WTC11 (cell line): Measurements from ENCODE around the gene PRKAR2B. TPM values are rescaled to one million over a fixed set of nuclear protein-coding genes. Genes with fewer than 3 reads are reported as not detected.

Experiments
- ATAC-seq: fragments of 200-7000 bp; cut with Tn5 transposase; 2 replicates; pipeline ENCODE4 v1.10.0; 2021; ENCODE audit warnings: mild to moderate bottlenecking, moderate library complexity
- CTCF ChIA-PET: fragments of 300-600 bp; sonication (Branson Sonifier 250); formaldehyde crosslinking; loops from one replicate; lab custom pipeline; 2021; ENCODE audit warnings: antibody characterized with exemption; lab: Charles Lee
- POLR2A ChIA-PET: fragments of 350-600 bp; sonication (Branson Sonifier 250); formaldehyde crosslinking; loops from one replicate; lab custom pipeline; 2021; ENCODE audit warnings: antibody characterized with exemption; lab: Charles Lee
- DNase-seq: peaks from one replicate; pipeline ENCODE4 v3.0.0; 2021; ENCODE audit warnings: low spot score
- H3K27ac Mint-ChIP-seq: 2 replicates; pipeline ENCODE4 v1.8.0; 2021; ENCODE audit warnings: mixed read lengths
- H3K27me3 Mint-ChIP-seq: 2 replicates; pipeline ENCODE4 v1.8.0; 2021; ENCODE audit warnings: low read depth, mild to moderate bottlenecking, moderate library complexity, mixed read lengths
- H3K36me3 Mint-ChIP-seq: 2 replicates; pipeline ENCODE4 v1.8.0; 2021; ENCODE audit warnings: mixed read lengths
- H3K4me1 Mint-ChIP-seq: 2 replicates; pipeline ENCODE4 v1.8.0; 2022; ENCODE audit warnings: mixed read lengths
- H3K4me3 Mint-ChIP-seq: 2 replicates; pipeline ENCODE4 v1.8.0; 2021; ENCODE audit warnings: mild to moderate bottlenecking, moderate library complexity, mixed read lengths
- H3K9me3 Mint-ChIP-seq: 2 replicates; pipeline ENCODE4 v1.8.0; 2021; ENCODE audit warnings: mixed read lengths
- AR ChIP-seq: fragments of 250-450 bp; sonication (Bioruptor Pico); IDR thresholded peaks from 2 replicates; pipeline ENCODE4 v1.9.0; 2021; ENCODE audit warnings: mild to moderate bottlenecking
- CREM ChIP-seq: sonication (generic); formaldehyde crosslinking; IDR thresholded peaks from 2 replicates; pipeline ENCODE4 v1.8.1; 2022; ENCODE audit warnings: mild to moderate bottlenecking, missing genetic modification reagents, moderate library complexity
- ETV6 ChIP-seq: sonication (generic); formaldehyde crosslinking; IDR thresholded peaks from 2 replicates; pipeline ENCODE4 v1.8.1; 2022; ENCODE audit warnings: mild to moderate bottlenecking, missing genetic modification reagents
- FOXJ3 ChIP-seq: sonication (generic); formaldehyde crosslinking; IDR thresholded peaks from 2 replicates; pipeline ENCODE4 v1.9.0; 2021; ENCODE audit warnings: missing genetic modification reagents, mild to moderate bottlenecking, borderline replicate concordance
- HMGXB4 ChIP-seq: sonication (generic); formaldehyde crosslinking; IDR thresholded peaks from 2 replicates; pipeline ENCODE4 v1.8.1; 2023; ENCODE audit warnings: mild to moderate bottlenecking, moderate library complexity, missing genetic modification reagents
- MAX ChIP-seq: sonication (generic); formaldehyde crosslinking; IDR thresholded peaks from 2 replicates; pipeline ENCODE4 v1.8.0; 2022; ENCODE audit warnings: mild to moderate bottlenecking, missing genetic modification reagents
- NFYB ChIP-seq: sonication (generic); formaldehyde crosslinking; conservative IDR thresholded peaks from 2 replicates; pipeline ENCODE4 v1.8.0; 2022; ENCODE audit warnings: low read depth, missing genetic modification reagents
- NR3C1 ChIP-seq: sonication (generic); formaldehyde crosslinking; conservative IDR thresholded peaks from 2 replicates; pipeline ENCODE4 v1.8.1; 2023; ENCODE audit warnings: low read depth, mild to moderate bottlenecking, missing genetic modification reagents
- PREB ChIP-seq: sonication (generic); formaldehyde crosslinking; IDR thresholded peaks from 2 replicates; pipeline ENCODE4 v1.8.1; 2022; ENCODE audit warnings: mild to moderate bottlenecking, missing genetic modification reagents, moderate library complexity, borderline replicate concordance
- RELA ChIP-seq: sonication (generic); formaldehyde crosslinking; IDR thresholded peaks from 2 replicates; pipeline ENCODE4 v1.8.1; 2022; ENCODE audit warnings: missing genetic modification reagents, mild to moderate bottlenecking, borderline replicate concordance
- RORB ChIP-seq: fragments of 250-450 bp; sonication (Bioruptor Pico); IDR thresholded peaks from 2 replicates; pipeline ENCODE4 v1.9.0; 2021; ENCODE audit warnings: mild to moderate bottlenecking
- SMAD4 ChIP-seq: sonication (generic); formaldehyde crosslinking; IDR thresholded peaks from 2 replicates; pipeline ENCODE4 v1.8.0; 2022; ENCODE audit warnings: mild to moderate bottlenecking, missing genetic modification reagents
- SOX15 ChIP-seq: fragments of 250-450 bp; sonication (Bioruptor Pico); IDR thresholded peaks from 2 replicates; pipeline ENCODE4 v1.9.0; 2021; ENCODE audit warnings: mild to moderate bottlenecking
- TEAD1 ChIP-seq: sonication (generic); formaldehyde crosslinking; IDR thresholded peaks from 2 replicates; pipeline ENCODE4 v1.8.0; 2022; ENCODE audit warnings: mild to moderate bottlenecking, missing genetic modification reagents
- ZNF512 ChIP-seq: sonication (generic); formaldehyde crosslinking; IDR thresholded peaks from 2 replicates; pipeline ENCODE4 v1.8.1; 2022; ENCODE audit warnings: missing genetic modification reagents, borderline replicate concordance
- total RNA-seq: library from RNA; stranded (reverse); gene quantifications from 3 replicates; pipeline ENCODE4 v1.2.3, GENCODE V29; 2021
- TF ChIP-seq, protein P1 (sequence below): fragments of 250-450 bp; sonication (Bioruptor Pico); IDR thresholded peaks from 2 replicates; pipeline ENCODE4 v1.9.0; 2021; ENCODE audit warnings: mild to moderate bottlenecking, borderline replicate concordance
- TF ChIP-seq, protein P2 (sequence below): sonication (generic); formaldehyde crosslinking; IDR thresholded peaks from 2 replicates; pipeline ENCODE4 v1.8.1; 2022; ENCODE audit warnings: low read depth, mild to moderate bottlenecking, moderate library complexity, missing genetic modification reagents, borderline replicate concordance

PRKAR2B gene
- total RNA-seq, 1 experiment from 2014 or later, result 29.6 TPM

- TF ChIP-seq PREB (CRISPR knock-in tag) (no peak), AR (CRISPR knock-in tag) (no peak), FOXJ3 (CRISPR knock-in tag) (no peak)
Observed at GRCh38 chr7:107103369-107103768, 58.9 kb downstream of the PRKAR2B start (continued).

DNA sequence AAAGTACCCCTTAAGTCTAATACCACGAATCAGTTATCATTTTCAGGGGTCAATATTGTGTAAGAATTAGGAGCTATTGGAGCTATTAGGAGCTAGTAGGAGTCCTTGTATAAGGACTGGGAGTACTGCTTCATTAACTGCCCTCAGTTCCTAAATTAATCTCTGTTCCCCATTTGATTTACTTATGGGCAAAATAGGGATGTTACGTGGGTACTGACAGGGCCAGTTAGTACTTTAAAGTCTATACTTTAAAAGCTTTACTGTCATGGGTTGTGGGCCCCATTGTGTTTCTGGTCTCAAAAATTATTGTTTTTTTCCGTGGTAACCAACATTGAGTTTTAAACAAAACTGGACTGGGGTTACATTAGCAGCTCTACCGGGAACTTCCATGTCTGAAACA is 60.3 kb downstream of the PRKAR2B start:
- Mint-ChIP-seq H3K27ac (no peak overlapping the region), H3K4me3 (no peak overlapping the region), H3K4me1 (peaks cover 3% of the 10 kb centered on the region), H3K27me3 (no peaks in the 10 kb centered on the region), H3K9me3 (peaks cover 20% of the 10 kb centered on the region), H3K36me3 (peaks cover 14% of the 10 kb centered on the region)
- ATAC-seq (no peak), DNase-seq (no peak)
- ChIA-PET POLR2A (no interaction called here), CTCF (interaction anchor here (0.7 kb wide), 1 partner anchor 15 kb away, joined by 3 read pairs; no protein-coding TSS in a partner anchor)
- TF ChIP-seq NR3C1 (CRISPR knock-in tag), result no peak
- TF ChIP-seq ZNF512 (CRISPR knock-in tag), result no peak
- TF ChIP-seq NFYB (CRISPR knock-in tag), result no peak
- TF ChIP-seq SOX15 (CRISPR knock-in tag), result no peak
- TF ChIP-seq, protein P1, sequence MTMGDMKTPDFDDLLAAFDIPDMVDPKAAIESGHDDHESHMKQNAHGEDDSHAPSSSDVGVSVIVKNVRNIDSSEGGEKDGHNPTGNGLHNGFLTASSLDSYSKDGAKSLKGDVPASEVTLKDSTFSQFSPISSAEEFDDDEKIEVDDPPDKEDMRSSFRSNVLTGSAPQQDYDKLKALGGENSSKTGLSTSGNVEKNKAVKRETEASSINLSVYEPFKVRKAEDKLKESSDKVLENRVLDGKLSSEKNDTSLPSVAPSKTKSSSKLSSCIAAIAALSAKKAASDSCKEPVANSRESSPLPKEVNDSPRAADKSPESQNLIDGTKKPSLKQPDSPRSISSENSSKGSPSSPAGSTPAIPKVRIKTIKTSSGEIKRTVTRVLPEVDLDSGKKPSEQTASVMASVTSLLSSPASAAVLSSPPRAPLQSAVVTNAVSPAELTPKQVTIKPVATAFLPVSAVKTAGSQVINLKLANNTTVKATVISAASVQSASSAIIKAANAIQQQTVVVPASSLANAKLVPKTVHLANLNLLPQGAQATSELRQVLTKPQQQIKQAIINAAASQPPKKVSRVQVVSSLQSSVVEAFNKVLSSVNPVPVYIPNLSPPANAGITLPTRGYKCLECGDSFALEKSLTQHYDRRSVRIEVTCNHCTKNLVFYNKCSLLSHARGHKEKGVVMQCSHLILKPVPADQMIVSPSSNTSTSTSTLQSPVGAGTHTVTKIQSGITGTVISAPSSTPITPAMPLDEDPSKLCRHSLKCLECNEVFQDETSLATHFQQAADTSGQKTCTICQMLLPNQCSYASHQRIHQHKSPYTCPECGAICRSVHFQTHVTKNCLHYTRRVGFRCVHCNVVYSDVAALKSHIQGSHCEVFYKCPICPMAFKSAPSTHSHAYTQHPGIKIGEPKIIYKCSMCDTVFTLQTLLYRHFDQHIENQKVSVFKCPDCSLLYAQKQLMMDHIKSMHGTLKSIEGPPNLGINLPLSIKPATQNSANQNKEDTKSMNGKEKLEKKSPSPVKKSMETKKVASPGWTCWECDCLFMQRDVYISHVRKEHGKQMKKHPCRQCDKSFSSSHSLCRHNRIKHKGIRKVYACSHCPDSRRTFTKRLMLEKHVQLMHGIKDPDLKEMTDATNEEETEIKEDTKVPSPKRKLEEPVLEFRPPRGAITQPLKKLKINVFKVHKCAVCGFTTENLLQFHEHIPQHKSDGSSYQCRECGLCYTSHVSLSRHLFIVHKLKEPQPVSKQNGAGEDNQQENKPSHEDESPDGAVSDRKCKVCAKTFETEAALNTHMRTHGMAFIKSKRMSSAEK (CRISPR knock-in tag), result no peak
- TF ChIP-seq CREM, result no peak
- TF ChIP-seq ETV6 (CRISPR knock-in tag), result no peak
- TF ChIP-seq, protein P2, sequence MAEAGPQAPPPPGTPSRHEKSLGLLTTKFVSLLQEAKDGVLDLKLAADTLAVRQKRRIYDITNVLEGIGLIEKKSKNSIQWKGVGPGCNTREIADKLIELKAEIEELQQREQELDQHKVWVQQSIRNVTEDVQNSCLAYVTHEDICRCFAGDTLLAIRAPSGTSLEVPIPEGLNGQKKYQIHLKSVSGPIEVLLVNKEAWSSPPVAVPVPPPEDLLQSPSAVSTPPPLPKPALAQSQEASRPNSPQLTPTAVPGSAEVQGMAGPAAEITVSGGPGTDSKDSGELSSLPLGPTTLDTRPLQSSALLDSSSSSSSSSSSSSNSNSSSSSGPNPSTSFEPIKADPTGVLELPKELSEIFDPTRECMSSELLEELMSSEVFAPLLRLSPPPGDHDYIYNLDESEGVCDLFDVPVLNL (CRISPR knock-in tag), result no peak
- TF ChIP-seq SMAD4 (CRISPR knock-in tag), result no peak
- no peak for TF ChIP-seq TEAD1 (CRISPR knock-in tag)
- no peak for TF ChIP-seq RORB
- no peak for TF ChIP-seq MAX
- TF ChIP-seq RELA (CRISPR knock-in tag), result no peak
- no peak for TF ChIP-seq HMGXB4 (CRISPR knock-in tag)
